Retinal pigment epithelial cell (primary cell): ENCODE data around the gene CCDC12.
"Not testable (repeated sequence)": the region's sequence is repeated elsewhere in the genome, so short reads cannot be mapped to it uniquely, and the experiment has no call there.

Experiments used
- DNase-seq: peaks from one replicate; pipeline ENCODE4 v3.0.0-alpha.2; 2010; ENCODE audit warnings: low read depth
- H3K4me3 ChIP-seq: 2 replicates; pipeline ENCODE4 v1.5.1; 2011; ENCODE audit warnings: mild to moderate bottlenecking, low read length, control low read depth, moderate library complexity
- TF ChIP-seq, protein P1 (sequence below): conservative IDR thresholded peaks from 2 replicates; pipeline ENCODE4 v1.5.1; 2011; ENCODE audit warnings: low read depth, low read length, control low read depth, inconsistent platforms

The CCDC12 gene

DNA sequence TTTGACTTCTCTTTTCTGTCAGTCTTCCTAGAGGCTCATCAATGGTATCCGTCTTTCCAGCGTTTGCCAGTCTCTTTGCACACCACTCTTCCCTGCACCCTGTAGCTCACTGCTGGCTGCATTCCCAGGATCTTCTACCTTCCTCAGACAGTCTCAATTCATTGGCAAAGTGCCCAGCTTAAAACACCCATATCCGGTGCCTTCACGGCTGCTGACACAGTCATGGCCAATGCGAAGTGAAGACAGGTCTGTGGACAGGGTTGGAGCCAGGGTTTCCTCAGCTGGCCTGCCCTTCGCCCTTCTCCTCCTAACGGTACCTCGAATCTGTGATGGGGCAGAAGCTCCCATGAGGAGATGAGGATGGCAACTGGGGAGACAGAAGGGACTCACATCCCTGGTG is 62.9 kb downstream of the CCDC12 start:
- DNase-seq: no peak
- H3K4me3 ChIP-seq: no peak overlapping the region
- TF ChIP-seq, protein P1, sequence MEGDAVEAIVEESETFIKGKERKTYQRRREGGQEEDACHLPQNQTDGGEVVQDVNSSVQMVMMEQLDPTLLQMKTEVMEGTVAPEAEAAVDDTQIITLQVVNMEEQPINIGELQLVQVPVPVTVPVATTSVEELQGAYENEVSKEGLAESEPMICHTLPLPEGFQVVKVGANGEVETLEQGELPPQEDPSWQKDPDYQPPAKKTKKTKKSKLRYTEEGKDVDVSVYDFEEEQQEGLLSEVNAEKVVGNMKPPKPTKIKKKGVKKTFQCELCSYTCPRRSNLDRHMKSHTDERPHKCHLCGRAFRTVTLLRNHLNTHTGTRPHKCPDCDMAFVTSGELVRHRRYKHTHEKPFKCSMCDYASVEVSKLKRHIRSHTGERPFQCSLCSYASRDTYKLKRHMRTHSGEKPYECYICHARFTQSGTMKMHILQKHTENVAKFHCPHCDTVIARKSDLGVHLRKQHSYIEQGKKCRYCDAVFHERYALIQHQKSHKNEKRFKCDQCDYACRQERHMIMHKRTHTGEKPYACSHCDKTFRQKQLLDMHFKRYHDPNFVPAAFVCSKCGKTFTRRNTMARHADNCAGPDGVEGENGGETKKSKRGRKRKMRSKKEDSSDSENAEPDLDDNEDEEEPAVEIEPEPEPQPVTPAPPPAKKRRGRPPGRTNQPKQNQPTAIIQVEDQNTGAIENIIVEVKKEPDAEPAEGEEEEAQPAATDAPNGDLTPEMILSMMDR: no peak

DNA sequence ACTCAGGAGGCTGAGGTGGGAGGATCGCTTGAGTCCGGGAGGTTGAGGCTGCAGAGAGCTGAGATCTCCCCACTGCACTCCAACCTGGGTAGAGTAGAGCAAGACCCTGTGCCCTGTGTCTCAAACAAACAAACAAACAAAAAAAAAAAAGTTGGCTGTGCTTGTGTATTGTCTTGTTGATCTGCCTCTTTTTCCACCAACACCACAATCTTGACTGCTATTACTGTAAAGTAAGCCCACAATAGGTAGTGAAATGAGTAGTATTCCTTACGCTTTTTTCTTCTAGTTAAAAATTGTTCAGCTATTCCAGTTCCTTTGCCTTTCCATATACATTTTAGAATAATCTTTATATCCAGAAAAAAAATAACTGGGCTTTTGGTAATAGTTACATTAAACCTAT is 63.6 kb downstream of the CCDC12 start:
- no peak overlapping the region for H3K4me3 ChIP-seq
- TF ChIP-seq, protein P1: no peak
- DNase-seq: no peak

DNA sequence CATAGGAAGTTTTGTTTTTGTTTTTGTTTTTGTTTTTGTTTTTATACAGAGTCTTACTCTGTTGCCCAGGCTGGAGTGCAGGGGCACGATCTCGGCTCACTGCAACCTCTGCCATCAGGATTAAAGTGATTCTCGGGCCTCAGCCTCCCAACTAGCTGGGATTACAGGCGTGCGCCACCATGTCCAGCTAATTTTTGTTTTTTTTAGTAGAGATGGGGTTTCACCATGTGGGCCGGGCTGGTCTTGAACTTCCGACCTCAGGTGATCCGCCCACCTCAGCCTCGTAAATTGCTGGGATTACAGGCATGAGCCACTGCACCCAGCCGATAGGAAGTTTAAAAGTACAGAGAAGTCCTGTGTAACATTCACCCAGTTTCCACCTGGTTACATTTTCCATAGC is 65.6 kb downstream of the CCDC12 start:
- DNase-seq, H3K4me3 ChIP-seq: not testable (repeated sequence)

DNA sequence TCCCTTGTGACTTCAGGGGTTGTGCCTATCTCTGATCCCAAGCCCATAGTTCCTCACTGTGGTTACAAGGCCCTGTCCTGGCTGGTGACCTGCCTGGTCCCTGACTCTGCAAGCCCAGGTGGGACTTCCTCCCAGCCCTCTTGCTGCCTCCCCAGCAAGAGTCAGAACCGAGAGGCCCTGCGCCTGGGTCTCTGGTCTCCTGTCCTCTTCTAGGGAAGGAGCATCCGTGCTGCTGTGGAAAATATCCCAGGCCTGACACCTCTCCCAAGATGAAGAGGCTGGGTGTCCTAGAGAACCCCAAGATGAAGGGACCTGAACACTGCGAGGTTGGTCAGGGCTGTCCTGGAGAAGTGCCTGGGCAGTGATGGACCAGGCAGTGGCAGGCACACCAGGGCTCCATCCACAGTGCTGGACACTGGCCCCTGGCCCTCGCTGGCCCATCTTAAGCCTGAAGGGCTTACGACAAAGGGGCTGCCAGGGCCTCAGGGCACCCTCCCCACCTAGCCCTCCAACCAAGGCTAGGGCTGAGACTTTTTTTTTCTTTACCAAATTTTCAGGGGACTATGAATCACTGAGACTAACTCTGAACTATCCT is 66.3 kb downstream of the CCDC12 start:
- DNase-seq: no peak
- H3K4me3 ChIP-seq: no peak overlapping the region
- TF ChIP-seq, protein P1: no peak

DNA sequence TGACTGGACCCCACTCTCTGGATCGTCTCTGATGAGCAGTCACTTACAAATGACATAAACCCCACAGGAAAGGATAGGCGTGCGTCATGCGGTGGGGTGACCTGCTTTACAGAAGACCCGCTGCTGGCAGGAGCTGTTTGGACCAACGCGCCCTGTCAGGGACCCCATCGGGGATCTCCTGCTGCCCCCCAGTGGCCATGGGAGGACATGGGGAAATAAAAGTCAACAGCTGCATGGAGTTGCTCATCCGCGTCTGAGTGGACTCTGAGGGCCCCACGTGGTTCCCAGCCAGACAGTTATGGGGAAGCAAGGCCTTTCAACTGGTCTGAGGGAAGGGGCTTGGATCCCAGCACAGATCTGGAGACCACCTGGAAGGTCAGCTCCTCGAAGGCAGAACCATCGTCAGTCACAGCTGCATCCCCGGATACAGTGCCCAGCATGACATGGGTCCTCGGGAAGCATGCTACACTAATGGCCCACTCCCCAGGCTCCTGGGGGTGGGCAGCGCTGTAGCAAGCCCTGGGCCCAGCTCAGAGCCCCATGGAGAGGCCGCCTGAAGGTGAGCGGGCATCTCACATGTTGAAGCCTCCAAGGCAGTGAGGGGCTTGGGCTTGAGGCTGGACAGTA is 66.9 kb downstream of the CCDC12 start:
- TF ChIP-seq, protein P1: peak; percentile 86
- H3K4me3 ChIP-seq: no peak overlapping the region
- DNase-seq: no peak

DNA sequence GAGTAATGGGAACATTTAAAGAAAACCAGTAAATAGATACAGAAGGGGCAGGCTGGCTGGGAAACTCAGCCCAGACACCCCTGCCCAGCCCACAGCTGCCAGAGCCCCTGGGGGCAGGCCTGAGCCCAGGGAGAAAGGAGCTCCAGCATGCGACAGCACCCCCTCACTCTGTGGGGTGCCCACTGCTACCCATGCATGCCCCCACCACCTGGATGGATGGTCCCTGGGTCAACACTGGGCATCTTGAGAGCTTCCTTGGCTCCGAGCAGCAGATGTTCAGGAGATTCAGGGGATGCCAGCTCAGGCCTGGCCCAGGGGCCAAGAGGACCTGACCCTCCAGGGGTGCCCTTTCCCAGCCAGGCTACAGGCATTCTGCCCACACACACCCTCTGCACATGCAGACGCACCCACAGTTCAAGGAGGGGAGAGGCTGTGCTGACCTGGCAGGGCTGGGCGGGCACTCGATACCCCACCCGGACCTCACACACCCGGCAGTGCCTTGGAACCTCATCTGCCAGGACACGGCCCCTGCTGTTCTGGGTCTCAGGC is 67.5 kb downstream of the CCDC12 start:
- TF ChIP-seq, protein P1: no peak
- DNase-seq: no peak
- H3K4me3 ChIP-seq: no peak overlapping the region

DNA sequence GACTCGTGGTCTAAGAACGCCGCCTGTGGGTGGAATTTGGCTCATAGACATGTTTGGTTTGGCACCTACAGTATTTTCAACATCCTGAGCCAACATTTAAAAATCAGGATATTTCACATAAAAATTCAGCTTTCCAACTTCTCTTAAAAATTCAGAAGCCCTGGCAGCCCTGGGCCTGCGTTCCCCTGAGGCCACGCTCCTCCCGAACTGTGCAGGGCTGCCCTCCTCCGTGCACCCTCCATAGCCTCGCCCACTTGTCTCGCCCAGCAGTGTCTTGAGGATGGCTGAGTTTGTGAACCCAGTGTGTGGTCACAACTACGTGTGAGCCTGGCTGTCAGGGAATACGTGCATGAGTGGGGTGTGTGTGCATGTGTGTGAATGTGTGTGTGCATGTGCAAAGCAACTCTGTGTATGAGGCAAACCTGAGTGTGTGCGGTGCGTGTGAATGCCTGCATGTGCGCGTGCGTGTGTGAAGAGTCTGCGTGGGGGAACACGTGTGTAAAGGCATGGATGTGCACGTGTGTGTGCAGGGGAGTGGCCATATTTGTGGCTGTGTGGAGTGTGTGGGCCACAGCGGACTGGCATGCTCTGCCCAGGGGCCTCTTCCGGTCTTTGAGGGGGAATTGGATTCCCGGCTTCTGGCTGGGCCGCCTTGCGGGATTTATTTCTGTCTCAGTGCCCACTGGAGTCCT is 68.1 kb downstream of the CCDC12 start:
- no peak for DNase-seq
- TF ChIP-seq, protein P1: no peak
- H3K4me3 ChIP-seq: no peak overlapping the region
